ENCODE measurements around the gene RAB10.
"Not testable (repeated sequence)": the region's sequence is repeated elsewhere in the genome, so short reads cannot be mapped to it uniquely, and the experiment has no call there.

- not testable (repeated sequence) for TF ChIP-seq CTCF (IDR thresholded peaks at IDR 0.05 in 2 of 3, conservative IDR thresholded peaks at IDR 0.05 in 1 of 3; ENCODE audit: borderline replicate concordance in 1 of 3, insufficient read depth in 1 of 3, low read depth in 2 of 3, low read length in 2 of 3); YY1 (IDR thresholded peaks at IDR 0.05; ENCODE audit: extremely low read depth, insufficient replicate concordance, low read depth, low read length); EZH2 (IDR thresholded peaks at IDR 0.05); EZH2phosphoT487 (IDR thresholded peaks at IDR 0.05; ENCODE audit: borderline replicate concordance); SRF (IDR thresholded peaks at IDR 0.05; ENCODE audit: low read depth); POLR2AphosphoS5 (IDR thresholded peaks at IDR 0.05; ENCODE audit: low read depth, low read length); POLR2A (IDR thresholded peaks at IDR 0.05; ENCODE audit: borderline replicate concordance, extremely low read depth, insufficient read depth, insufficient read length); ZBTB33 (IDR thresholded peaks at IDR 0.05; ENCODE audit: extremely low read depth, insufficient replicate concordance, low read length); FOSL1 (IDR thresholded peaks at IDR 0.05; ENCODE audit: low read depth)
Measured at GRCh38 chr2:26032586-26033269, 1.2 kb upstream of the RAB10 start.

Measured in HCT116 (cell line).